SK-N-SH (cell line): Measurements from ENCODE around the gene MUTYH. TPM values are rescaled to one million over a fixed set of nuclear protein-coding genes. Genes with fewer than 3 reads are reported as not detected.

ENCODE experiments used
- CTCF ChIA-PET: fragments of 300-600, 350-600 bp; formaldehyde crosslinking; extraction: SDS; loops from one replicate; lab custom pipeline; 2021; lab: Yijun Ruan, JAX
- POLR2A ChIA-PET: fragments of 350-600 bp; sonication (Branson Sonifier 250); formaldehyde crosslinking; extraction: SDS; loops from one replicate; lab custom pipeline; 2020; ENCODE audit warnings: antibody characterized with exemption, inconsistent platforms; lab: Yijun Ruan, JAX
- DNase-seq: peaks from one replicate; pipeline ENCODE4 v3.0.0; 2012
- H2AFZ ChIP-seq: fragments of 200-600 bp; sonication (generic); 2 replicates; pipeline ENCODE4 v1.8.1; 2016; ENCODE audit warnings: antibody characterized with exemption, mild to moderate bottlenecking, low read depth
- H3F3A ChIP-seq: fragments of 200-600 bp; sonication (generic); replicated peaks from 2 replicates; pipeline ENCODE3; 2016; ENCODE audit warnings: antibody characterized with exemption, mild to moderate bottlenecking; ENCODE audit not compliant: insufficient read depth
- H3K27ac ChIP-seq, 2 experiments: fragments of 200-500 bp in 1 of 2; fragments of 200-600 bp in 1 of 2; sonication (Bioruptor generic) in 1 of 2; sonication (generic), shearing (Covaris generic) in 1 of 2; 2 replicates each; pipeline versions ENCODE4 v1.5.1 to v1.6.1; 2014 to 2016; ENCODE audit warnings: low read depth in 2 of 2, inconsistent platforms in 1 of 2, low read length in 1 of 2, mild to moderate bottlenecking in 1 of 2, mixed read lengths in 1 of 2
- H3K27me3 ChIP-seq: fragments of 200-600 bp; sonication (generic), shearing (Covaris generic); 2 replicates; pipeline ENCODE4 v1.6.1; 2016; ENCODE audit warnings: mixed run types; ENCODE audit not compliant: insufficient read depth
- H3K36me3 ChIP-seq, 2 experiments: fragments of 200-500 bp in 1 of 2; fragments of 200-600 bp in 1 of 2; sonication (Bioruptor generic) in 1 of 2; sonication (generic) in 1 of 2; replicated peaks in 1 of 2; 2 replicates each; pipeline versions ENCODE3 to v1.5.1; 2014 to 2016; ENCODE audit warnings: low read length in 1 of 2, mild to moderate bottlenecking in 1 of 2; ENCODE audit not compliant: insufficient read depth in 2 of 2, control insufficient read depth in 1 of 2
- H3K4me1 ChIP-seq, 2 experiments: fragments of 200-500 bp in 1 of 2; fragments of 200-600 bp in 1 of 2; sonication (Bioruptor generic) in 1 of 2; sonication (generic), shearing (Covaris generic) in 1 of 2; 2 replicates each; pipeline versions ENCODE4 v1.5.1 to v1.6.1; 2014 to 2016; ENCODE audit warnings: low read depth in 1 of 2, low read length in 1 of 2, mixed run types in 1 of 2; ENCODE audit not compliant: insufficient read depth in 2 of 2, control insufficient read depth in 1 of 2
- H3K4me2 ChIP-seq: fragments of 200-600 bp; sonication (generic), shearing (Covaris generic); 2 replicates; pipeline ENCODE4 v1.6.1; 2017; ENCODE audit warnings: mixed run types
- H3K4me3 ChIP-seq, 2 experiments: fragments of 200-500 bp in 1 of 2; fragments of 200-600 bp in 1 of 2; sonication (Bioruptor generic) in 1 of 2; sonication (generic), shearing (Covaris generic) in 1 of 2; 2 replicates each; pipeline versions ENCODE4 v1.5.1 to v1.8.1; 2014 to 2016; ENCODE audit warnings: low read depth in 2 of 2, inconsistent platforms in 1 of 2, low read length in 1 of 2, mild to moderate bottlenecking in 1 of 2, mixed read lengths in 1 of 2, moderate library complexity in 1 of 2
- H3K79me2 ChIP-seq: fragments of 200-600 bp; sonication (generic); 2 replicates; pipeline ENCODE4 v1.8.1; 2017; ENCODE audit warnings: mild to moderate bottlenecking; ENCODE audit not compliant: insufficient read depth
- H3K9ac ChIP-seq: fragments of 200-600 bp; sonication (generic); 2 replicates; pipeline ENCODE4 v1.6.1; 2017; ENCODE audit warnings: mixed run types
- H3K9me2 ChIP-seq: fragments of 200-600 bp; sonication (generic); 2 replicates; pipeline ENCODE4 v1.6.1; 2017; ENCODE audit warnings: mixed run types
- H3K9me3 ChIP-seq: fragments of 200-600 bp; sonication (generic); 2 replicates; pipeline ENCODE4 v1.6.1; 2017; ENCODE audit warnings: mixed run types, mild to moderate bottlenecking, moderate library complexity
- H4K20me1 ChIP-seq: fragments of 200-600 bp; sonication (generic); 2 replicates; pipeline ENCODE4 v1.6.1; 2017; ENCODE audit warnings: mild to moderate bottlenecking, mixed run types; ENCODE audit not compliant: insufficient read depth
- EZH2phosphoT487 ChIP-seq: fragments of 200-600 bp; sonication (generic); IDR thresholded peaks from 2 replicates; pipeline ENCODE4 v1.6.1; 2017; ENCODE audit warnings: low read depth, mixed run types, mild to moderate bottlenecking, antibody characterized with exemption, moderate library complexity, borderline replicate concordance
- FOXJ3 ChIP-seq: sonication (generic); formaldehyde crosslinking; IDR thresholded peaks from 2 replicates; pipeline ENCODE4 v1.5.1; 2020; ENCODE audit warnings: mild to moderate bottlenecking, missing genetic modification reagents
- GABPA ChIP-seq: IDR thresholded peaks from 2 replicates; pipeline ENCODE4 v1.4.0; 2012; ENCODE audit warnings: low read depth, mild to moderate bottlenecking
- GATA2 ChIP-seq: sonication (generic); formaldehyde crosslinking; IDR thresholded peaks from 2 replicates; pipeline ENCODE4 v1.5.0; 2020; ENCODE audit warnings: mild to moderate bottlenecking, missing genetic modification reagents
- JUND ChIP-seq: IDR thresholded peaks from 2 replicates; pipeline ENCODE4 v1.4.0; 2012
- MXI1 ChIP-seq: IDR thresholded peaks from 2 replicates; pipeline ENCODE4 v1.6.1; 2012; ENCODE audit warnings: mild to moderate bottlenecking, low read depth, low read length, improper control_type of control experiment
- POLR2AphosphoS5 ChIP-seq: IDR thresholded peaks from 2 replicates; pipeline ENCODE4 v1.6.1; 2012; ENCODE audit warnings: low read depth, low read length
- RCOR1 ChIP-seq: fragments of 150-350 bp; IDR thresholded peaks from 2 replicates; pipeline ENCODE4 v1.6.1; 2017; ENCODE audit warnings: antibody characterized with exemption, low read length
- RXRA ChIP-seq: IDR thresholded peaks from 2 replicates; pipeline ENCODE4 v1.4.0; 2012; ENCODE audit warnings: low read depth, mild to moderate bottlenecking, borderline replicate concordance
- SIN3A ChIP-seq: IDR thresholded peaks from 2 replicates; pipeline ENCODE4 v1.6.1; 2012; ENCODE audit warnings: low read depth, mild to moderate bottlenecking, low read length, moderate library complexity, borderline replicate concordance
- SMC3 ChIP-seq: IDR thresholded peaks from 2 replicates; pipeline ENCODE4 v1.6.1; 2012; ENCODE audit warnings: low read depth, low read length, improper control_type of control experiment
- TEAD4 ChIP-seq: IDR thresholded peaks from 2 replicates; pipeline ENCODE4 v1.4.0; 2012; ENCODE audit warnings: mild to moderate bottlenecking, borderline replicate concordance; ENCODE audit not compliant: insufficient read depth
- WGBS: methylation state at CpG from one replicate; pipeline ENCODE4 v1.1.6; 2017; ENCODE audit warnings: low lambda C conversion rate; 5-methylcytosine and 5-hydroxymethylcytosine counted together
- polyA plus RNA-seq, 3 experiments: library from polyadenylated mRNA; depleted of rRNA; stranded (reverse); fragments of >200 nt; gene quantifications; 2 replicates each; pipeline ENCODE4 v1.2.3, GENCODE V29; 2012
- TF ChIP-seq, protein P1 (sequence below): IDR thresholded peaks from 2 replicates; pipeline ENCODE4 v1.6.1; 2012; ENCODE audit warnings: mild to moderate bottlenecking, low read depth, low read length, moderate library complexity
- TF ChIP-seq, protein P2 (sequence below): fragments of 150-350 bp; IDR thresholded peaks from 2 replicates; pipeline ENCODE4 v1.6.1; 2017; ENCODE audit warnings: antibody characterized with exemption, low read length, low read depth, borderline replicate concordance
- TF ChIP-seq, protein P3 (sequence below): IDR thresholded peaks from 2 replicates; pipeline ENCODE4 v1.4.0; 2012; ENCODE audit warnings: low read depth, borderline replicate concordance
- TF ChIP-seq, protein P4 (sequence below): IDR thresholded peaks from 2 replicates; pipeline ENCODE4 v1.4.0; 2012; ENCODE audit warnings: low read depth, borderline replicate concordance
- TF ChIP-seq, protein P5 (sequence below): IDR thresholded peaks from 2 replicates; pipeline ENCODE4; 2012

Gene MUTYH
- polyA plus RNA-seq, 1 of the 3 experiments (the other 2 are of a cell fraction): 23.3 TPM

DNA sequence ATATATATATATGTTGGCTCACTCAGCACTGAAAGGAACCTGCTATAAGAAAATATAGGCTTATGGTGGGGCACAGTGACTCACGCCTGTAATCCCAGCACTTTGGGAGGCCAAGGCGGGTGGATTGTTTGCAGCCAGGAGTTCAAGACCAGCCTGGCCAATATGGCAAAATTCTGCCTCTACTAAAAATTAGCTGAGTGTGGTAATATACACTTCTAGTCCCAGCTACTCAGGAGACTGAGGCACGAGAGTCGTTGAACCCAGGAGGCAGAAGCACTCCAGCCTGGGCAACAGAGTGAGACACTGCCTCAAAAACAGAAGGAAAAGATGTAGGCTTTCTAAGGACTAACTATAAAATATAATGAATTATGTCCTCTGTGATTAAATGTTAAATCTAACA is 14.6 kb upstream of the MUTYH start (continued):
- TF ChIP-seq, protein P1, sequence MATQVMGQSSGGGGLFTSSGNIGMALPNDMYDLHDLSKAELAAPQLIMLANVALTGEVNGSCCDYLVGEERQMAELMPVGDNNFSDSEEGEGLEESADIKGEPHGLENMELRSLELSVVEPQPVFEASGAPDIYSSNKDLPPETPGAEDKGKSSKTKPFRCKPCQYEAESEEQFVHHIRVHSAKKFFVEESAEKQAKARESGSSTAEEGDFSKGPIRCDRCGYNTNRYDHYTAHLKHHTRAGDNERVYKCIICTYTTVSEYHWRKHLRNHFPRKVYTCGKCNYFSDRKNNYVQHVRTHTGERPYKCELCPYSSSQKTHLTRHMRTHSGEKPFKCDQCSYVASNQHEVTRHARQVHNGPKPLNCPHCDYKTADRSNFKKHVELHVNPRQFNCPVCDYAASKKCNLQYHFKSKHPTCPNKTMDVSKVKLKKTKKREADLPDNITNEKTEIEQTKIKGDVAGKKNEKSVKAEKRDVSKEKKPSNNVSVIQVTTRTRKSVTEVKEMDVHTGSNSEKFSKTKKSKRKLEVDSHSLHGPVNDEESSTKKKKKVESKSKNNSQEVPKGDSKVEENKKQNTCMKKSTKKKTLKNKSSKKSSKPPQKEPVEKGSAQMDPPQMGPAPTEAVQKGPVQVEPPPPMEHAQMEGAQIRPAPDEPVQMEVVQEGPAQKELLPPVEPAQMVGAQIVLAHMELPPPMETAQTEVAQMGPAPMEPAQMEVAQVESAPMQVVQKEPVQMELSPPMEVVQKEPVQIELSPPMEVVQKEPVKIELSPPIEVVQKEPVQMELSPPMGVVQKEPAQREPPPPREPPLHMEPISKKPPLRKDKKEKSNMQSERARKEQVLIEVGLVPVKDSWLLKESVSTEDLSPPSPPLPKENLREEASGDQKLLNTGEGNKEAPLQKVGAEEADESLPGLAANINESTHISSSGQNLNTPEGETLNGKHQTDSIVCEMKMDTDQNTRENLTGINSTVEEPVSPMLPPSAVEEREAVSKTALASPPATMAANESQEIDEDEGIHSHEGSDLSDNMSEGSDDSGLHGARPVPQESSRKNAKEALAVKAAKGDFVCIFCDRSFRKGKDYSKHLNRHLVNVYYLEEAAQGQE: no peak
- no peak for TF ChIP-seq RXRA
- no peak for TF ChIP-seq TEAD4
- TF ChIP-seq, protein P2, sequence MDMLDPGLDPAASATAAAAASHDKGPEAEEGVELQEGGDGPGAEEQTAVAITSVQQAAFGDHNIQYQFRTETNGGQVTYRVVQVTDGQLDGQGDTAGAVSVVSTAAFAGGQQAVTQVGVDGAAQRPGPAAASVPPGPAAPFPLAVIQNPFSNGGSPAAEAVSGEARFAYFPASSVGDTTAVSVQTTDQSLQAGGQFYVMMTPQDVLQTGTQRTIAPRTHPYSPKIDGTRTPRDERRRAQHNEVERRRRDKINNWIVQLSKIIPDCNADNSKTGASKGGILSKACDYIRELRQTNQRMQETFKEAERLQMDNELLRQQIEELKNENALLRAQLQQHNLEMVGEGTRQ: no peak
- no peak for TF ChIP-seq GATA2 (CRISPR knock-in tag)

DNA sequence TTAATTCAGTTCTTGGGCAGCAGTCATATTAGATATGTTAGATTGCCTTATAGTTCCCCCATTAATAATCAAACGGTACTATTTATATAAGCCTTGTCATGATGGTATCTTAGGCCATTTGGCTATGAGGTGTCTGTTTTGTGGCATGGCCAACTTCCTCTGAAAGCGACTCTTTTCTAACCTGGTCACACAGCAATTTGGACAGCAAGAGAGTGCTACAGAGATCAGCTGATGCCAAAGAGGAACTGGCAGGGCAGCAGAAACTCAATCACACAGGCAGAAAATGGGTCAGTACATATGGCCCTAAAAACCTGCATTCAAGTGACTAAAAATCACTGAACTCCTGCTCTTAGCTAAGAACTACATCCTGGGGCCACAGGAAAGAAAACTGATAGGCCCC is 13.4 kb upstream of the MUTYH start:
- WGBS: 89% methylated on average over 2 of the region's 2 CpGs
- DNase-seq: no peak
- Histone ChIP-seq H3K9me3 (no peaks in the 10 kb centered on the region), H3K27me3 (no peaks in the 10 kb centered on the region), H3K9me2 (no peaks in the 10 kb centered on the region), H2AFZ (no peak overlapping the region), H3K4me1 (peaks cover 7 to 8% of the 10 kb centered on the region in 2 experiments; a peak in 2 of 4 replicates), H3K4me2 (no peak overlapping the region)
- ChIA-PET CTCF (interaction anchor here (0.5 to 5.1 kb wide), 5 partner anchors 13 to 339 kb away, joined by 3 to 34 read pairs (median 3); no protein-coding TSS in a partner anchor), POLR2A (interaction anchor here (1.2 kb wide), 1 partner anchor 14 kb away, joined by 3 read pairs; the partner anchor contains the start of genes MUTYH and TOE1)
- TF ChIP-seq JUND (no peak), FOXJ3 (CRISPR knock-in tag) (no peak), RCOR1 (no peak)
- TF ChIP-seq, all 33 proteins: peak for 0
- Histone ChIP-seq H3K79me2 (no peaks in the 10 kb centered on the region), H3K27ac (no peak overlapping the region), H3K36me3 (no peaks in the 10 kb centered on the region), H3F3A (peaks cover 9% of the 10 kb centered on the region), H4K20me1 (no peaks in the 10 kb centered on the region), H3K9ac (no peak overlapping the region), H3K4me3 (no peak overlapping the region)

DNA sequence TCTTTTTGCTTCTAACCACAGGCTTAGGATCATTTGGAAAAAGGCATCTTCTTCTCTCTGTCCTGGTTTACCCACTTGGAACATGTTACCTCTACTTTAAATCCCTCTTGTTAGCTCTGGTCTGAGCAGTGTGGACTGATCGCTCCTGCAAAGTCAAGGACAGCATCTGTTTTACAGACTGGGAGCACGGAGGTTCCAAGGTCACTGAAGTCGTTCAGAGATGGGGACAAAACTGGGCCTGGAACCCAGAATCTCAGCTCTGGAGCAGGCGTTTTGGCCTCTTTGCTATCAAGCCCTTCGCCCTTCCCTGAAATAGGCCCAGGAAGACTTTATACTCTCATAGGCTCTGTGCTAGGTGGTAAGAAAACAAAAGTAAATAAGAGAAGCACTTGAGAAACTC is 11.3 kb upstream of the MUTYH start:
- ChIA-PET POLR2A (interaction anchor here (3.4 kb wide), 1 partner anchor 11 kb away, joined by 12 read pairs; the partner anchor contains the start of genes MUTYH and TOE1), CTCF (interaction anchor here (1.0 to 8.8 kb wide), 3 partner anchors 8 to 142 kb away, joined by 3 to 55 read pairs (median 26); partner anchors contain the start of gene TESK2)
- H2AFZ ChIP-seq: no peak overlapping the region
- no peaks in the 10 kb centered on the region for H3K9me2 ChIP-seq
- no peaks in the 10 kb centered on the region for H3K36me3 ChIP-seq
- no peak overlapping the region for H3K27ac ChIP-seq
- peaks cover 8 to 16% of the 10 kb centered on the region in 2 experiments; a peak in 2 of 4 replicates for H3K4me1 ChIP-seq
- H3F3A ChIP-seq: peaks cover 9% of the 10 kb centered on the region
- H3K9ac ChIP-seq: no peak overlapping the region
- H3K4me2 ChIP-seq: no peak overlapping the region
- H3K9me3 ChIP-seq: no peaks in the 10 kb centered on the region
- H4K20me1 ChIP-seq: no peaks in the 10 kb centered on the region
- 63% methylated on average over 5 of the region's 5 CpGs for WGBS
- H3K79me2 ChIP-seq: no peaks in the 10 kb centered on the region
- no peak for DNase-seq
- no peaks in the 10 kb centered on the region for H3K27me3 ChIP-seq
- H3K4me3 ChIP-seq: no peak overlapping the region
- TF ChIP-seq, protein P3, sequence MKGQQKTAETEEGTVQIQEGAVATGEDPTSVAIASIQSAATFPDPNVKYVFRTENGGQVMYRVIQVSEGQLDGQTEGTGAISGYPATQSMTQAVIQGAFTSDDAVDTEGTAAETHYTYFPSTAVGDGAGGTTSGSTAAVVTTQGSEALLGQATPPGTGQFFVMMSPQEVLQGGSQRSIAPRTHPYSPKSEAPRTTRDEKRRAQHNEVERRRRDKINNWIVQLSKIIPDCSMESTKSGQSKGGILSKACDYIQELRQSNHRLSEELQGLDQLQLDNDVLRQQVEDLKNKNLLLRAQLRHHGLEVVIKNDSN: no peak
- TF ChIP-seq POLR2AphosphoS5: no peak
- TF ChIP-seq EZH2phosphoT487: no peak
- TF ChIP-seq, protein P4, sequence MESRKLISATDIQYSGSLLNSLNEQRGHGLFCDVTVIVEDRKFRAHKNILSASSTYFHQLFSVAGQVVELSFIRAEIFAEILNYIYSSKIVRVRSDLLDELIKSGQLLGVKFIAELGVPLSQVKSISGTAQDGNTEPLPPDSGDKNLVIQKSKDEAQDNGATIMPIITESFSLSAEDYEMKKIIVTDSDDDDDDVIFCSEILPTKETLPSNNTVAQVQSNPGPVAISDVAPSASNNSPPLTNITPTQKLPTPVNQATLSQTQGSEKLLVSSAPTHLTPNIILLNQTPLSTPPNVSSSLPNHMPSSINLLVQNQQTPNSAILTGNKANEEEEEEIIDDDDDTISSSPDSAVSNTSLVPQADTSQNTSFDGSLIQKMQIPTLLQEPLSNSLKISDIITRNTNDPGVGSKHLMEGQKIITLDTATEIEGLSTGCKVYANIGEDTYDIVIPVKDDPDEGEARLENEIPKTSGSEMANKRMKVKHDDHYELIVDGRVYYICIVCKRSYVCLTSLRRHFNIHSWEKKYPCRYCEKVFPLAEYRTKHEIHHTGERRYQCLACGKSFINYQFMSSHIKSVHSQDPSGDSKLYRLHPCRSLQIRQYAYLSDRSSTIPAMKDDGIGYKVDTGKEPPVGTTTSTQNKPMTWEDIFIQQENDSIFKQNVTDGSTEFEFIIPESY: no peak
- TF ChIP-seq MXI1: no peak
- TF ChIP-seq, protein P5, sequence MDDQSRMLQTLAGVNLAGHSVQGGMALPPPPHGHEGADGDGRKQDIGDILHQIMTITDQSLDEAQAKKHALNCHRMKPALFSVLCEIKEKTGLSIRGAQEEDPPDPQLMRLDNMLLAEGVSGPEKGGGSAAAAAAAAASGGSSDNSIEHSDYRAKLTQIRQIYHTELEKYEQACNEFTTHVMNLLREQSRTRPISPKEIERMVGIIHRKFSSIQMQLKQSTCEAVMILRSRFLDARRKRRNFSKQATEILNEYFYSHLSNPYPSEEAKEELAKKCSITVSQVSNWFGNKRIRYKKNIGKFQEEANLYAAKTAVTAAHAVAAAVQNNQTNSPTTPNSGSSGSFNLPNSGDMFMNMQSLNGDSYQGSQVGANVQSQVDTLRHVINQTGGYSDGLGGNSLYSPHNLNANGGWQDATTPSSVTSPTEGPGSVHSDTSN: no peak
- TF ChIP-seq SMC3: no peak
- no peak for TF ChIP-seq SIN3A
- TF ChIP-seq GATA2 (CRISPR knock-in tag): no peak
- TF ChIP-seq GABPA: no peak
